A549 (cell line): Measurements from ENCODE around the gene WNT16. TPM values are rescaled to one million over a fixed set of nuclear protein-coding genes. Genes with fewer than 3 reads are reported as not detected.

ENCODE experiments used
- ATAC-seq, 2 experiments: fragments of 200-7000 bp in 1 of 2; fragments of >200 bp in 1 of 2; cut with Nextera tagmentation in 1 of 2; cut with Tn5 transposase in 1 of 2; 3 replicates each; pipeline versions ENCODE4 v1.8.0 to v1.9.1; 2018 to 2020; ENCODE audit warnings: mild to moderate bottlenecking in 1 of 2, moderate library complexity in 1 of 2
- CTCF ChIA-PET: fragments of 300-600 bp; sonication (Branson Sonifier 250); formaldehyde crosslinking; extraction: SDS; loops from one replicate; lab custom pipeline; 2021; ENCODE audit warnings: antibody characterized with exemption, inconsistent platforms; lab: Yijun Ruan, JAX
- POLR2A ChIA-PET: fragments of 350-600 bp; formaldehyde crosslinking; extraction: SDS; loops from one replicate; lab custom pipeline; 2021; ENCODE audit warnings: antibody characterized with exemption, inconsistent platforms; lab: Yijun Ruan, JAX
- DNase-seq, 2 experiments: peaks; one replicate each; pipeline versions ENCODE4 v3.0.0 to v3.0.0-alpha.2; 2011 to 2016; ENCODE audit warnings: low read depth in 1 of 2, low spot score in 1 of 2
- FAIRE-seq: peaks from 2 replicates; lab custom pipeline; 2011; peaks lifted over from hg19 to GRCh38; lab: Jason Lieb, UNC
- H3K27ac ChIP-seq, 2 experiments: fragments of >200 bp; sonication (Bioruptor Twin); formaldehyde crosslinking; 3 replicates each; pipeline ENCODE4 v1.5.1; 2016 to 2017
- H3K4me1 ChIP-seq: fragments of >200 bp; sonication (Bioruptor Twin); formaldehyde crosslinking; 3 replicates; pipeline ENCODE4 v1.6.1; 2016
- H3K4me2 ChIP-seq: fragments of >200 bp; sonication (Bioruptor Twin); formaldehyde crosslinking; 3 replicates; pipeline ENCODE4 v1.6.1; 2016
- H3K4me3 ChIP-seq: fragments of >200 bp; sonication (Bioruptor Twin); formaldehyde crosslinking; 3 replicates; pipeline ENCODE4 v1.5.1; 2016
- H3K9me3 ChIP-seq: fragments of >200 bp; sonication (Bioruptor Twin); formaldehyde crosslinking; 3 replicates; pipeline ENCODE4 v1.6.1; 2016
- CBX8 ChIP-seq: fragments of 200-600 bp; sonication (generic); IDR thresholded peaks from 2 replicates; pipeline ENCODE4 v1.6.1; 2016
- EHF ChIP-seq: fragments of 250-450 bp; sonication (Bioruptor Pico); IDR thresholded peaks from 2 replicates; pipeline ENCODE4 v1.5.0; 2020; ENCODE audit warnings: mild to moderate bottlenecking
- HDAC2 ChIP-seq: fragments of 200-600 bp; sonication (generic); IDR thresholded peaks from 2 replicates; pipeline ENCODE4 v1.6.1; 2016
- HOXA7 ChIP-seq: fragments of 250-450 bp; sonication (Bioruptor Pico); IDR thresholded peaks from 2 replicates; pipeline ENCODE4 v1.5.0; 2020; ENCODE audit warnings: mild to moderate bottlenecking, moderate library complexity
- HOXB5 ChIP-seq: fragments of 250-450 bp; sonication (Bioruptor Pico); IDR thresholded peaks from 2 replicates; pipeline ENCODE4 v1.5.0; 2020; ENCODE audit warnings: mild to moderate bottlenecking, moderate library complexity
- JUNB ChIP-seq: fragments of >200 bp; sonication (Bioruptor Twin); formaldehyde crosslinking; IDR thresholded peaks from 2 replicates; pipeline ENCODE4 v1.6.1; 2016
- KDM5A ChIP-seq: fragments of 200-600 bp; sonication (generic); IDR thresholded peaks from 2 replicates; pipeline ENCODE4 v1.6.1; 2016; ENCODE audit warnings: antibody characterized with exemption, mild to moderate bottlenecking
- MAFK ChIP-seq: fragments of 450-650 bp; IDR thresholded peaks from 2 replicates; pipeline ENCODE4 v1.6.1; 2014; ENCODE audit not compliant: partially characterized antibody
- MYC ChIP-seq: IDR thresholded peaks from 2 replicates; pipeline ENCODE4 v1.6.1; 2012; ENCODE audit warnings: mild to moderate bottlenecking, inconsistent platforms, low read length, improper control_type of control experiment, borderline replicate concordance
- NR3C1 ChIP-seq: fragments of >200 bp; sonication (Bioruptor Twin); formaldehyde crosslinking; IDR thresholded peaks from 3 replicates; pipeline ENCODE4 v1.6.1; 2017
- PHF8 ChIP-seq: fragments of 200-600 bp; sonication (generic); IDR thresholded peaks from 2 replicates; pipeline ENCODE4 v1.6.1; 2016; ENCODE audit warnings: low read depth, mild to moderate bottlenecking, antibody characterized with exemption, moderate library complexity, borderline replicate concordance
- RCOR1 ChIP-seq: fragments of 150-350 bp; IDR thresholded peaks from 2 replicates; pipeline ENCODE4 v1.6.1; 2014; ENCODE audit warnings: antibody characterized with exemption, low read length, low read depth
- TFCP2L1 ChIP-seq: fragments of 250-450 bp; sonication (Bioruptor Pico); IDR thresholded peaks from 2 replicates; pipeline ENCODE4 v1.5.0; 2021; ENCODE audit warnings: mild to moderate bottlenecking
- TP53 ChIP-seq: fragments of 250-450 bp; sonication (Bioruptor Pico); IDR thresholded peaks from 2 replicates; pipeline ENCODE4 v1.5.0; 2021; ENCODE audit warnings: mild to moderate bottlenecking, moderate library complexity
- WGBS: methylation state at CpG from one replicate; pipeline ENCODE4 v1.1.6; 2017; ENCODE audit errors: missing lambda C conversion rate; 5-methylcytosine and 5-hydroxymethylcytosine counted together
- polyA plus RNA-seq, 4 experiments: library from polyadenylated mRNA; depleted of rRNA in 3 of 4; stranded (reverse); fragments of >200 nt; fragmentation: RNase III in 1 of 4; extraction: RNeasy Plus Mini Kit Qiagen cat#74134 plus additional on column Dnase treatment in 1 of 4; gene quantifications; 2 replicates in 3 of 4; 3 replicates in 1 of 4; pipeline ENCODE4 v1.2.3, GENCODE V29; 2011 to 2017
- TF ChIP-seq, protein P1 (sequence below): fragments of 200-600 bp; sonication (generic); IDR thresholded peaks from 2 replicates; pipeline ENCODE4 v1.6.1; 2016; ENCODE audit warnings: antibody characterized with exemption, mild to moderate bottlenecking, moderate library complexity
- TF ChIP-seq, protein P2 (sequence below): fragments of 250-450 bp; sonication (Bioruptor Pico); IDR thresholded peaks from 2 replicates; pipeline ENCODE4 v1.5.0; 2020; ENCODE audit warnings: low read depth, mild to moderate bottlenecking, moderate library complexity
- TF ChIP-seq, protein P3 (sequence below): IDR thresholded peaks from 2 replicates; pipeline ENCODE4 v1.6.1; 2012; ENCODE audit warnings: low read depth, borderline replicate concordance
- TF ChIP-seq, protein P4 (sequence below): IDR thresholded peaks from 2 replicates; pipeline ENCODE4 v1.6.1; 2012
- TF ChIP-seq, protein P5 (sequence below): fragments of 450-650 bp; IDR thresholded peaks from 2 replicates; pipeline ENCODE4 v1.6.1; 2014; ENCODE audit warnings: antibody characterized with exemption

The WNT16 gene
- polyA plus RNA-seq, 2 of the 4 experiments (the other 2 are of a cell fraction): not detected

DNA sequence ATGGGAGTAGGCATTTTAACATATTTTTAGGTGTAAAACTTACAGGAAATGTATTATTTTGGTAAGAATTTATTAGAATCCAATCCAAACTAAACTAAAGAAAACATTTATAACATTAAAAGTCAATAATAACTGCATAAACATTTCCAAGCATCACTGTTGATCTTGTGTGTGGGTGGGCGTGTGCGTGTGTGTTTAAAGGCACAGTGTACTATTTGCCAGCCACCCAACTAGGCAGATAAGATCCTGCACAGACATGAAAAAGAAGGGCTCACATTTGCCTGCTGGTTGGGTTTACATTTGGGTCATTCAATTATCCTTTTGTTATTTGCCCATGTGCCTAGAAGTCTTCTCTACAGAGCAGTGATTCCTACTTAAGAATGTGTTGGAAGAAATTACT lies 31.0 kb upstream of the WNT16 start:
- H3K4me1 ChIP-seq: no peaks in the 10 kb centered on the region
- ChIA-PET POLR2A (no interaction called here), CTCF (no interaction called here)
- H3K4me3 ChIP-seq: no peak overlapping the region
- TF ChIP-seq EHF (CRISPR knock-in tag) (no peak), NR3C1 (no peak), HOXA7 (CRISPR knock-in tag) (no peak), TFCP2L1 (CRISPR knock-in tag) (no peak), PHF8 (no peak), HDAC2 (no peak), MYC (no peak), MAFK (no peak), TP53 (no peak), HOXB5 (CRISPR knock-in tag) (no peak)
- TF ChIP-seq, protein P1, sequence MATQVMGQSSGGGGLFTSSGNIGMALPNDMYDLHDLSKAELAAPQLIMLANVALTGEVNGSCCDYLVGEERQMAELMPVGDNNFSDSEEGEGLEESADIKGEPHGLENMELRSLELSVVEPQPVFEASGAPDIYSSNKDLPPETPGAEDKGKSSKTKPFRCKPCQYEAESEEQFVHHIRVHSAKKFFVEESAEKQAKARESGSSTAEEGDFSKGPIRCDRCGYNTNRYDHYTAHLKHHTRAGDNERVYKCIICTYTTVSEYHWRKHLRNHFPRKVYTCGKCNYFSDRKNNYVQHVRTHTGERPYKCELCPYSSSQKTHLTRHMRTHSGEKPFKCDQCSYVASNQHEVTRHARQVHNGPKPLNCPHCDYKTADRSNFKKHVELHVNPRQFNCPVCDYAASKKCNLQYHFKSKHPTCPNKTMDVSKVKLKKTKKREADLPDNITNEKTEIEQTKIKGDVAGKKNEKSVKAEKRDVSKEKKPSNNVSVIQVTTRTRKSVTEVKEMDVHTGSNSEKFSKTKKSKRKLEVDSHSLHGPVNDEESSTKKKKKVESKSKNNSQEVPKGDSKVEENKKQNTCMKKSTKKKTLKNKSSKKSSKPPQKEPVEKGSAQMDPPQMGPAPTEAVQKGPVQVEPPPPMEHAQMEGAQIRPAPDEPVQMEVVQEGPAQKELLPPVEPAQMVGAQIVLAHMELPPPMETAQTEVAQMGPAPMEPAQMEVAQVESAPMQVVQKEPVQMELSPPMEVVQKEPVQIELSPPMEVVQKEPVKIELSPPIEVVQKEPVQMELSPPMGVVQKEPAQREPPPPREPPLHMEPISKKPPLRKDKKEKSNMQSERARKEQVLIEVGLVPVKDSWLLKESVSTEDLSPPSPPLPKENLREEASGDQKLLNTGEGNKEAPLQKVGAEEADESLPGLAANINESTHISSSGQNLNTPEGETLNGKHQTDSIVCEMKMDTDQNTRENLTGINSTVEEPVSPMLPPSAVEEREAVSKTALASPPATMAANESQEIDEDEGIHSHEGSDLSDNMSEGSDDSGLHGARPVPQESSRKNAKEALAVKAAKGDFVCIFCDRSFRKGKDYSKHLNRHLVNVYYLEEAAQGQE: no peak
- TF ChIP-seq, protein P2, sequence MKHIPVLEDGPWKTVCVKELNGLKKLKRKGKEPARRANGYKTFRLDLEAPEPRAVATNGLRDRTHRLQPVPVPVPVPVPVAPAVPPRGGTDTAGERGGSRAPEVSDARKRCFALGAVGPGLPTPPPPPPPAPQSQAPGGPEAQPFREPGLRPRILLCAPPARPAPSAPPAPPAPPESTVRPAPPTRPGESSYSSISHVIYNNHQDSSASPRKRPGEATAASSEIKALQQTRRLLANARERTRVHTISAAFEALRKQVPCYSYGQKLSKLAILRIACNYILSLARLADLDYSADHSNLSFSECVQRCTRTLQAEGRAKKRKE: no peak
- TF ChIP-seq, protein P3, sequence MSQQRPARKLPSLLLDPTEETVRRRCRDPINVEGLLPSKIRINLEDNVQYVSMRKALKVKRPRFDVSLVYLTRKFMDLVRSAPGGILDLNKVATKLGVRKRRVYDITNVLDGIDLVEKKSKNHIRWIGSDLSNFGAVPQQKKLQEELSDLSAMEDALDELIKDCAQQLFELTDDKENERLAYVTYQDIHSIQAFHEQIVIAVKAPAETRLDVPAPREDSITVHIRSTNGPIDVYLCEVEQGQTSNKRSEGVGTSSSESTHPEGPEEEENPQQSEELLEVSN: no peak
- no peak overlapping the region for H3K27ac ChIP-seq
- DNase-seq: no peak
- WGBS: 4% methylated on average over 2 of the region's 2 CpGs
- ATAC-seq: no peak
- H3K4me2 ChIP-seq: no peak overlapping the region
- H3K9me3 ChIP-seq: no peaks in the 10 kb centered on the region
- no peak for FAIRE-seq

DNA sequence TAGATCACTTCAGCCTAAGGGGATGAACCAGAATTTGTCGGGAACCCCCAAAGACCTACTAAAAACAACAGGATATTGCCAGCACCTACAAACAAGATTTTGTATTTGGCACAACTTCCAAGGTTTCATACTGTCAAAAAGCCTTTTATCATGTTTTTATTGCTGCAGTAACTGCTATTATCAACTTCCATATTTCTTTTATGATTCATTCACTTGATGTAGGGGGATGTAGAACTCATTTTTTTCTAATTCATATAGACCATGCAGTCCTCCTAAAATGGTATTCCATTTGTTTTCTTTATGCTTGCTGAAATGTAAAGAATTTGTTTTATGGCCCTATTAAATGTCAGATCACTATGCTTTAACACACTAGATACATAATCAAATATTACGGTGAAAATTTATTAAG lies 30.0 kb upstream of the WNT16 start:
- no peak for ATAC-seq
- DNase-seq: no peak
- Histone ChIP-seq H3K4me1 (no peaks in the 10 kb centered on the region), H3K4me3 (no peak overlapping the region), H3K9me3 (no peaks in the 10 kb centered on the region), H3K4me2 (no peak overlapping the region), H3K27ac (no peak overlapping the region)
- 33% methylated on average over 2 of the region's 2 CpGs for WGBS
- TF ChIP-seq CBX8: no peak
- TF ChIP-seq, protein P4, sequence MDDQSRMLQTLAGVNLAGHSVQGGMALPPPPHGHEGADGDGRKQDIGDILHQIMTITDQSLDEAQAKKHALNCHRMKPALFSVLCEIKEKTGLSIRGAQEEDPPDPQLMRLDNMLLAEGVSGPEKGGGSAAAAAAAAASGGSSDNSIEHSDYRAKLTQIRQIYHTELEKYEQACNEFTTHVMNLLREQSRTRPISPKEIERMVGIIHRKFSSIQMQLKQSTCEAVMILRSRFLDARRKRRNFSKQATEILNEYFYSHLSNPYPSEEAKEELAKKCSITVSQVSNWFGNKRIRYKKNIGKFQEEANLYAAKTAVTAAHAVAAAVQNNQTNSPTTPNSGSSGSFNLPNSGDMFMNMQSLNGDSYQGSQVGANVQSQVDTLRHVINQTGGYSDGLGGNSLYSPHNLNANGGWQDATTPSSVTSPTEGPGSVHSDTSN: no peak
- TF ChIP-seq, protein P5, sequence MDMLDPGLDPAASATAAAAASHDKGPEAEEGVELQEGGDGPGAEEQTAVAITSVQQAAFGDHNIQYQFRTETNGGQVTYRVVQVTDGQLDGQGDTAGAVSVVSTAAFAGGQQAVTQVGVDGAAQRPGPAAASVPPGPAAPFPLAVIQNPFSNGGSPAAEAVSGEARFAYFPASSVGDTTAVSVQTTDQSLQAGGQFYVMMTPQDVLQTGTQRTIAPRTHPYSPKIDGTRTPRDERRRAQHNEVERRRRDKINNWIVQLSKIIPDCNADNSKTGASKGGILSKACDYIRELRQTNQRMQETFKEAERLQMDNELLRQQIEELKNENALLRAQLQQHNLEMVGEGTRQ: no peak
- no peak for TF ChIP-seq JUNB
- TF ChIP-seq KDM5A: no peak
- TF ChIP-seq RCOR1: no peak
- peak; percentile 36 for FAIRE-seq
- ChIA-PET POLR2A (no interaction called here), CTCF (no interaction called here)
